SK-N-SH (cell line): ENCODE measurements around the gene RBMS3. TPM values are rescaled to one million over a fixed set of nuclear protein-coding genes. Genes with fewer than 3 reads are reported as not detected.

Source experiments
- CTCF ChIA-PET: fragments of 300-600, 350-600 bp; formaldehyde crosslinking; extraction: SDS; loops from one replicate; lab custom pipeline; 2021; lab: Yijun Ruan, JAX
- POLR2A ChIA-PET: fragments of 350-600 bp; sonication (Branson Sonifier 250); formaldehyde crosslinking; extraction: SDS; loops from one replicate; lab custom pipeline; 2020; ENCODE audit warnings: antibody characterized with exemption, inconsistent platforms; lab: Yijun Ruan, JAX
- DNase-seq: peaks from one replicate; pipeline ENCODE4 v3.0.0; 2012
- H2AFZ ChIP-seq: fragments of 200-600 bp; sonication (generic); 2 replicates; pipeline ENCODE4 v1.8.1; 2016; ENCODE audit warnings: antibody characterized with exemption, mild to moderate bottlenecking, low read depth
- H3F3A ChIP-seq: fragments of 200-600 bp; sonication (generic); replicated peaks from 2 replicates; pipeline ENCODE3; 2016; ENCODE audit warnings: antibody characterized with exemption, mild to moderate bottlenecking; ENCODE audit not compliant: insufficient read depth
- H3K27ac ChIP-seq, 2 experiments: fragments of 200-500 bp in 1 of 2; fragments of 200-600 bp in 1 of 2; sonication (Bioruptor generic) in 1 of 2; sonication (generic), shearing (Covaris generic) in 1 of 2; 2 replicates each; pipeline versions ENCODE4 v1.5.1 to v1.6.1; 2014 to 2016; ENCODE audit warnings: low read depth in 2 of 2, inconsistent platforms in 1 of 2, low read length in 1 of 2, mild to moderate bottlenecking in 1 of 2, mixed read lengths in 1 of 2
- H3K27me3 ChIP-seq: fragments of 200-600 bp; sonication (generic), shearing (Covaris generic); 2 replicates; pipeline ENCODE4 v1.6.1; 2016; ENCODE audit warnings: mixed run types; ENCODE audit not compliant: insufficient read depth
- H3K36me3 ChIP-seq, 2 experiments: fragments of 200-500 bp in 1 of 2; fragments of 200-600 bp in 1 of 2; sonication (Bioruptor generic) in 1 of 2; sonication (generic) in 1 of 2; replicated peaks in 1 of 2; 2 replicates each; pipeline versions ENCODE3 to v1.5.1; 2014 to 2016; ENCODE audit warnings: low read length in 1 of 2, mild to moderate bottlenecking in 1 of 2; ENCODE audit not compliant: insufficient read depth in 2 of 2, control insufficient read depth in 1 of 2
- H3K4me1 ChIP-seq, 2 experiments: fragments of 200-500 bp in 1 of 2; fragments of 200-600 bp in 1 of 2; sonication (Bioruptor generic) in 1 of 2; sonication (generic), shearing (Covaris generic) in 1 of 2; 2 replicates each; pipeline versions ENCODE4 v1.5.1 to v1.6.1; 2014 to 2016; ENCODE audit warnings: low read depth in 1 of 2, low read length in 1 of 2, mixed run types in 1 of 2; ENCODE audit not compliant: insufficient read depth in 2 of 2, control insufficient read depth in 1 of 2
- H3K4me2 ChIP-seq: fragments of 200-600 bp; sonication (generic), shearing (Covaris generic); 2 replicates; pipeline ENCODE4 v1.6.1; 2017; ENCODE audit warnings: mixed run types
- H3K4me3 ChIP-seq, 2 experiments: fragments of 200-500 bp in 1 of 2; fragments of 200-600 bp in 1 of 2; sonication (Bioruptor generic) in 1 of 2; sonication (generic), shearing (Covaris generic) in 1 of 2; 2 replicates each; pipeline versions ENCODE4 v1.5.1 to v1.8.1; 2014 to 2016; ENCODE audit warnings: low read depth in 2 of 2, inconsistent platforms in 1 of 2, low read length in 1 of 2, mild to moderate bottlenecking in 1 of 2, mixed read lengths in 1 of 2, moderate library complexity in 1 of 2
- H3K79me2 ChIP-seq: fragments of 200-600 bp; sonication (generic); 2 replicates; pipeline ENCODE4 v1.8.1; 2017; ENCODE audit warnings: mild to moderate bottlenecking; ENCODE audit not compliant: insufficient read depth
- H3K9ac ChIP-seq: fragments of 200-600 bp; sonication (generic); 2 replicates; pipeline ENCODE4 v1.6.1; 2017; ENCODE audit warnings: mixed run types
- H3K9me2 ChIP-seq: fragments of 200-600 bp; sonication (generic); 2 replicates; pipeline ENCODE4 v1.6.1; 2017; ENCODE audit warnings: mixed run types
- H3K9me3 ChIP-seq: fragments of 200-600 bp; sonication (generic); 2 replicates; pipeline ENCODE4 v1.6.1; 2017; ENCODE audit warnings: mixed run types, mild to moderate bottlenecking, moderate library complexity
- H4K20me1 ChIP-seq: fragments of 200-600 bp; sonication (generic); 2 replicates; pipeline ENCODE4 v1.6.1; 2017; ENCODE audit warnings: mild to moderate bottlenecking, mixed run types; ENCODE audit not compliant: insufficient read depth
- CHD2 ChIP-seq: fragments of 150-350 bp; IDR thresholded peaks from 2 replicates; pipeline ENCODE4 v1.6.1; 2018; ENCODE audit warnings: low read length; ENCODE audit not compliant: partially characterized antibody
- ELF1 ChIP-seq: IDR thresholded peaks from 2 replicates; pipeline ENCODE4 v1.4.0; 2012
- EP300 ChIP-seq, 2 experiments: IDR thresholded peaks; 2 replicates each; pipeline versions ENCODE4 v1.4.0 to v1.6.1; 2012; ENCODE audit warnings: borderline replicate concordance in 1 of 2, low read depth in 1 of 2, low read length in 1 of 2
- FOSL2 ChIP-seq: IDR thresholded peaks from 2 replicates; pipeline ENCODE4 v1.4.0; 2012; ENCODE audit warnings: low read depth, mild to moderate bottlenecking, moderate library complexity, borderline replicate concordance
- FOXJ3 ChIP-seq: sonication (generic); formaldehyde crosslinking; IDR thresholded peaks from 2 replicates; pipeline ENCODE4 v1.5.1; 2020; ENCODE audit warnings: mild to moderate bottlenecking, missing genetic modification reagents
- FOXM1 ChIP-seq: IDR thresholded peaks from 2 replicates; pipeline ENCODE4 v1.4.0; 2012; ENCODE audit warnings: low read depth, mild to moderate bottlenecking
- GABPA ChIP-seq: IDR thresholded peaks from 2 replicates; pipeline ENCODE4 v1.4.0; 2012; ENCODE audit warnings: low read depth, mild to moderate bottlenecking
- MAX ChIP-seq: IDR thresholded peaks from 2 replicates; pipeline ENCODE4 v1.4.0; 2012; ENCODE audit warnings: low read depth
- MXI1 ChIP-seq: IDR thresholded peaks from 2 replicates; pipeline ENCODE4 v1.6.1; 2012; ENCODE audit warnings: mild to moderate bottlenecking, low read depth, low read length, improper control_type of control experiment
- NFIC ChIP-seq: IDR thresholded peaks from 2 replicates; pipeline ENCODE4 v1.4.0; 2012; ENCODE audit warnings: borderline replicate concordance
- POLR2AphosphoS5 ChIP-seq: IDR thresholded peaks from 2 replicates; pipeline ENCODE4 v1.6.1; 2012; ENCODE audit warnings: low read depth, low read length
- RAD21 ChIP-seq: IDR thresholded peaks from 2 replicates; pipeline ENCODE4 v1.6.1; 2012; ENCODE audit warnings: mild to moderate bottlenecking, low read length
- RFX5 ChIP-seq: IDR thresholded peaks from 2 replicates; pipeline ENCODE4 v1.6.1; 2012; ENCODE audit warnings: mild to moderate bottlenecking, improper control_type of control experiment, low read length
- RXRA ChIP-seq: IDR thresholded peaks from 2 replicates; pipeline ENCODE4 v1.4.0; 2012; ENCODE audit warnings: low read depth, mild to moderate bottlenecking, borderline replicate concordance
- SIN3A ChIP-seq: IDR thresholded peaks from 2 replicates; pipeline ENCODE4 v1.6.1; 2012; ENCODE audit warnings: low read depth, mild to moderate bottlenecking, low read length, moderate library complexity, borderline replicate concordance
- USF1 ChIP-seq: IDR thresholded peaks from 2 replicates; pipeline ENCODE4 v1.4.0; 2012; ENCODE audit warnings: low read depth, borderline replicate concordance
- USF2 ChIP-seq: fragments of 150-350 bp; IDR thresholded peaks from 2 replicates; pipeline ENCODE4 v1.6.1; 2017; ENCODE audit warnings: antibody characterized with exemption, low read length, low read depth, borderline replicate concordance
- YY1 ChIP-seq: IDR thresholded peaks from 2 replicates; pipeline ENCODE4 v1.4.0; 2012; ENCODE audit warnings: low read depth, mild to moderate bottlenecking
- ZBTB33 ChIP-seq: IDR thresholded peaks from 2 replicates; pipeline ENCODE4 v1.4.0; 2012; ENCODE audit warnings: low read depth, borderline replicate concordance
- WGBS: methylation state at CpG from one replicate; pipeline ENCODE4 v1.1.6; 2017; ENCODE audit warnings: low lambda C conversion rate; 5-methylcytosine and 5-hydroxymethylcytosine counted together
- polyA plus RNA-seq, 3 experiments: library from polyadenylated mRNA; depleted of rRNA; stranded (reverse); fragments of >200 nt; gene quantifications; 2 replicates each; pipeline ENCODE4 v1.2.3, GENCODE V29; 2012
- TF ChIP-seq, protein P1 (sequence below): fragments of 150-350 bp; IDR thresholded peaks from 2 replicates; pipeline ENCODE4 v1.6.1; 2016; ENCODE audit warnings: mild to moderate bottlenecking, low read depth, low read length

Gene RBMS3
- polyA plus RNA-seq, 1 of the 3 experiments (the other 2 are of a cell fraction), result 8.2 TPM

GRCh38 chr3:29255854-29256696, 24.8 kb upstream of the RBMS3 start (continued):
- TF ChIP-seq MAX, result no peak
- no peak for TF ChIP-seq ELF1
- TF ChIP-seq SIN3A, result no peak

- Histone ChIP-seq H3F3A (peaks cover 4% of the 10 kb centered on the region), H3K4me2 (no peak overlapping the region), H3K4me1 (no peaks in the 10 kb centered on the region; a peak in 1 of 4 replicates), H3K9ac (no peak overlapping the region), H2AFZ (no peak overlapping the region), H3K36me3 (no peaks in the 10 kb centered on the region), H4K20me1 (no peaks in the 10 kb centered on the region), H3K79me2 (no peaks in the 10 kb centered on the region), H3K9me3 (no peaks in the 10 kb centered on the region), H3K9me2 (no peaks in the 10 kb centered on the region), H3K27me3 (no peaks in the 10 kb centered on the region), H3K4me3 (no peak overlapping the region), H3K27ac (no peak overlapping the region)
- ChIA-PET POLR2A (no interaction called here), CTCF (interaction anchor here (1.4 kb wide), 1 partner anchor 8 kb away, joined by 3 read pairs; no protein-coding TSS in a partner anchor)
- DNase-seq, result no peak
- no peak for TF ChIP-seq FOSL2
- no peak for TF ChIP-seq RAD21
- no peak for TF ChIP-seq ZBTB33
- TF ChIP-seq USF1, result no peak
- TF ChIP-seq YY1, result no peak
- no peak for TF ChIP-seq MAX
- TF ChIP-seq FOXJ3 (CRISPR knock-in tag), result no peak
- TF ChIP-seq MXI1, result no peak
- no peak for TF ChIP-seq CHD2
- TF ChIP-seq EP300 (IDR thresholded peaks at IDR 0.05; ENCODE audit: borderline replicate concordance in 1 of 2, low read depth in 1 of 2, low read length in 1 of 2), result no peak
- TF ChIP-seq RXRA, result no peak
- TF ChIP-seq USF2, result no peak
- no peak for TF ChIP-seq NFIC
- no peak for TF ChIP-seq FOXM1
- no peak for TF ChIP-seq ELF1
- no peak for TF ChIP-seq RFX5
- TF ChIP-seq GABPA, result no peak
- TF ChIP-seq POLR2AphosphoS5, result no peak
- TF ChIP-seq, protein P1, sequence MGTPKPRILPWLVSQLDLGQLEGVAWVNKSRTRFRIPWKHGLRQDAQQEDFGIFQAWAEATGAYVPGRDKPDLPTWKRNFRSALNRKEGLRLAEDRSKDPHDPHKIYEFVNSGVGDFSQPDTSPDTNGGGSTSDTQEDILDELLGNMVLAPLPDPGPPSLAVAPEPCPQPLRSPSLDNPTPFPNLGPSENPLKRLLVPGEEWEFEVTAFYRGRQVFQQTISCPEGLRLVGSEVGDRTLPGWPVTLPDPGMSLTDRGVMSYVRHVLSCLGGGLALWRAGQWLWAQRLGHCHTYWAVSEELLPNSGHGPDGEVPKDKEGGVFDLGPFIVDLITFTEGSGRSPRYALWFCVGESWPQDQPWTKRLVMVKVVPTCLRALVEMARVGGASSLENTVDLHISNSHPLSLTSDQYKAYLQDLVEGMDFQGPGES, result no peak
- 100% methylated on average over 3 of the region's 3 CpGs for WGBS
Measured at GRCh38 chr3:29258161-29258560, 22.7 kb upstream of the RBMS3 start.
